ENCODE results near the gene WDFY2. TPM values are rescaled to one million over a fixed set of nuclear protein-coding genes. Genes with fewer than 3 reads are reported as not detected.

The WDFY2 gene
- total RNA-seq, 1 experiment from 2014 or later, result 26.4 TPM

- Histone ChIP-seq H3K23ac (ENCODE audit: insufficient read length, low read depth, low read length) (no peak overlapping the region), H2AK5ac (ENCODE audit: insufficient read length, low read length) (no peak overlapping the region), H2BK120ac (ENCODE audit: low read depth, low read length, poor library complexity, severe bottlenecking) (no peak overlapping the region), H3T11ph (ENCODE audit: low read length) (no peak overlapping the region), H3K79me2 (ENCODE audit: insufficient read depth, low read length) (no peaks in the 10 kb centered on the region), H4K8ac (replicated peaks; ENCODE audit: insufficient read length, low read depth, low read length) (no peak overlapping the region), H3K14ac (ENCODE audit: insufficient read depth, low read length) (no peak overlapping the region), H4K91ac (ENCODE audit: insufficient read length, low read depth, low read length) (no peak overlapping the region), H3K18ac (ENCODE audit: insufficient read length, low read depth, low read length) (no peak overlapping the region), H2BK5ac (ENCODE audit: insufficient read length, low read length) (no peak overlapping the region), H4K20me1 (ENCODE audit: control insufficient read depth, insufficient read depth, insufficient read length) (no peaks in the 10 kb centered on the region), H3K56ac (ENCODE audit: insufficient read length, low read depth, low read length) (no peak overlapping the region), H2AFZ (ENCODE audit: low read length) (no peak overlapping the region), H3K27me3 (ENCODE audit: insufficient read depth, low read length) (no peaks in the 10 kb centered on the region), H3K4me1 (ENCODE audit: insufficient read depth, low read length) (no peaks in the 10 kb centered on the region), H2BK12ac (ENCODE audit: insufficient read length, low read depth, low read length) (no peak overlapping the region), H2BK15ac (ENCODE audit: low read depth, low read length) (no peak overlapping the region), H3K9me3 (ENCODE audit: control insufficient read depth, low read depth, low read length) (no peaks in the 10 kb centered on the region), H2BK20ac (ENCODE audit: low read depth, low read length, poor library complexity, severe bottlenecking) (no peak overlapping the region), H3K23me2 (ENCODE audit: insufficient read length, low read depth, low read length, poor library complexity, severe bottlenecking) (no peaks in the 10 kb centered on the region), H3K27ac (ENCODE audit: insufficient read length, low read depth, low read length) (no peak overlapping the region), H3K9ac (ENCODE audit: extremely low read depth, insufficient read length, low read length) (no peak overlapping the region), H4K5ac (ENCODE audit: insufficient read length, low read depth, low read length) (no peak overlapping the region), H3K4ac (ENCODE audit: low read depth, low read length) (no peak overlapping the region), H3K4me2 (ENCODE audit: insufficient read depth, insufficient read length, low read length) (no peak overlapping the region), H3K79me1 (ENCODE audit: insufficient read depth, low read depth, low read length, poor library complexity, severe bottlenecking) (no peaks in the 10 kb centered on the region)
- Mint-ChIP-seq H3K9me3 (no peaks in the 10 kb centered on the region), H3K4me1 (peaks cover 9 to 12% of the 10 kb centered on the region in 2 experiments), H3K36me3 (ENCODE audit: insufficient read depth in 1 of 3, low read depth in 3 of 3) (peaks cover 0 to 6% (median 0%) of the 10 kb centered on the region in 3 experiments; a peak in 2 of 7 replicates), H3K27ac (no peak overlapping the region), H3K4me3 (no peak overlapping the region), H3K27me3 (ENCODE audit: low read depth) (no peaks in the 10 kb centered on the region)
- no CpG with 5 or more reads among the region's 11 CpGs for WGBS (ENCODE audit: extremely low coverage, insufficient read length, low lambda C conversion rate)
- DNase-seq, result no peak
- no peak for TF ChIP-seq CTCF (conservative IDR thresholded peaks at IDR 0.05)
Observed at GRCh38 chr13:51778392-51778791, 194.1 kb downstream of the WDFY2 start.
